Keratinocyte (primary cell): ENCODE results near the gene OR10J5. TPM values are rescaled to one million over a fixed set of nuclear protein-coding genes. Genes with fewer than 3 reads are reported as not detected.

Experiments used
- DNase-seq: peaks from one replicate; pipeline ENCODE4 v3.0.0-alpha.2; 2011; ENCODE audit warnings: low read depth, missing footprints, low spot score
- FAIRE-seq: peaks from 2 replicates; lab custom pipeline; 2011; peaks lifted over from hg19 to GRCh38; lab: Jason Lieb, UNC
- H2AFZ ChIP-seq: 2 replicates; pipeline ENCODE4 v1.6.0; 2012; ENCODE audit warnings: low read length, control low read depth, inconsistent platforms; ENCODE audit not compliant: control insufficient read depth
- H3K27ac ChIP-seq: 2 replicates; pipeline ENCODE4 v1.5.1; 2011; ENCODE audit warnings: low read length; ENCODE audit not compliant: control insufficient read depth, insufficient read depth
- H3K27me3 ChIP-seq: 3 replicates; pipeline ENCODE4 v1.6.0; 2011; ENCODE audit warnings: low read length; ENCODE audit not compliant: control insufficient read depth, insufficient read depth; ENCODE audit errors: extremely low read depth
- H3K36me3 ChIP-seq, 2 experiments: 2 replicates in 1 of 2; 3 replicates in 1 of 2; pipeline ENCODE4 v1.5.1; 2011; ENCODE audit warnings: low read length in 2 of 2, mild to moderate bottlenecking in 1 of 2; ENCODE audit not compliant: control insufficient read depth in 2 of 2, insufficient read depth in 2 of 2; ENCODE audit errors: extremely low read depth in 1 of 2
- H3K4me1 ChIP-seq: 3 replicates; pipeline ENCODE4 v1.5.1; 2011; ENCODE audit warnings: low read length; ENCODE audit not compliant: control insufficient read depth, insufficient read depth; ENCODE audit errors: extremely low read depth
- H3K4me2 ChIP-seq: 3 replicates; pipeline ENCODE4 v1.6.0; 2011; ENCODE audit warnings: low read depth, low read length; ENCODE audit not compliant: control insufficient read depth, insufficient read depth; ENCODE audit errors: extremely low read depth
- H3K4me3 ChIP-seq, 3 experiments: fragments of 200-600 bp in 1 of 3; sonication (generic) in 1 of 3; 2 replicates in 2 of 3; 3 replicates in 1 of 3; pipeline ENCODE4 v1.5.1; 2011 to 2016; ENCODE audit warnings: low read length in 3 of 3, mild to moderate bottlenecking in 3 of 3, control low read depth in 2 of 3, inconsistent platforms in 1 of 3, low read depth in 1 of 3, mixed read lengths in 1 of 3, mixed run types in 1 of 3, moderate library complexity in 1 of 3; ENCODE audit not compliant: control insufficient read depth in 2 of 3, insufficient read depth in 2 of 3; ENCODE audit errors: extremely low read depth in 1 of 3
- H3K79me2 ChIP-seq: 2 replicates; pipeline ENCODE4 v1.6.0; 2012; ENCODE audit warnings: low read length; ENCODE audit not compliant: control insufficient read depth, insufficient read depth
- H3K9ac ChIP-seq: 3 replicates; pipeline ENCODE4 v1.6.0; 2011; ENCODE audit warnings: low read length; ENCODE audit not compliant: control insufficient read depth, insufficient read depth; ENCODE audit errors: extremely low read depth
- H3K9me1 ChIP-seq: 3 replicates; pipeline ENCODE4 v1.6.0; 2011; ENCODE audit warnings: low read length; ENCODE audit not compliant: control insufficient read depth, insufficient read depth; ENCODE audit errors: extremely low read depth
- H3K9me3 ChIP-seq: 2 replicates; pipeline ENCODE4 v1.5.1; 2012; ENCODE audit warnings: low read depth, low read length; ENCODE audit not compliant: control insufficient read depth
- H4K20me1 ChIP-seq: 3 replicates; pipeline ENCODE4 v1.6.0; 2011; ENCODE audit warnings: low read length; ENCODE audit not compliant: control insufficient read depth, insufficient read depth; ENCODE audit errors: extremely low read depth
- CTCF ChIP-seq, 3 experiments: IDR thresholded peaks in 1 of 3; conservative IDR thresholded peaks in 1 of 3; optimal IDR thresholded peaks in 1 of 3; 2 replicates in 2 of 3; 3 replicates in 1 of 3; pipeline versions ENCODE3 to v1.5.1; 2011; ENCODE audit warnings: low read length in 3 of 3, mild to moderate bottlenecking in 3 of 3, moderate library complexity in 2 of 3, control low read depth in 1 of 3, inconsistent platforms in 1 of 3; ENCODE audit not compliant: insufficient read depth in 2 of 3; ENCODE audit errors: extremely low read depth in 1 of 3
- EZH2 ChIP-seq: IDR thresholded peaks from one replicate; pipeline ENCODE4 v1.6.1; 2012; ENCODE audit warnings: inconsistent platforms, mild to moderate bottlenecking, low read length, moderate library complexity
- dilution Hi-C: fragments of 300-500 bp; cut with MboI; formaldehyde crosslinking; loops from one replicate; pipeline ENCODE4 v1.7.0; 2020; ENCODE audit warnings: low sequenced_read_pairs; ENCODE audit not compliant: extremely low pct_ligation_motif_present
- polyA plus RNA-seq, 5 experiments: library from polyadenylated mRNA; depleted of rRNA in 3 of 5; stranded (reverse) in 3 of 5; stranded (forward) in 1 of 5; unstranded in 1 of 5; fragments of >200 nt; gene quantifications; 1 replicate in 1 of 5; 2 replicates in 3 of 5; 3 replicates in 1 of 5; pipeline versions ENCODE4 v1.2.1 to v1.2.3, GENCODE V29; 2011 to 2012; ENCODE audit warnings: missing spikeins in 2 of 5, low read depth in 1 of 5, low replicate concordance in 1 of 5

Gene OR10J5
- polyA plus RNA-seq, 1 donor (not counting 4 experiments of a cell fraction or from before 2014, with no cell fraction given) = not detected

- Histone ChIP-seq H3K79me2 (no peaks in the 10 kb centered on the region), H3K9me1 (no peaks in the 10 kb centered on the region), H3K4me3 (no peak overlapping the region), H3K27me3 (no peaks in the 10 kb centered on the region), H3K36me3 (no peaks in the 10 kb centered on the region), H4K20me1 (no peaks in the 10 kb centered on the region), H3K4me2 (no peak overlapping the region), H3K9ac (no peak overlapping the region), H2AFZ (no peak overlapping the region), H3K9me3 (no peaks in the 10 kb centered on the region), H3K4me1 (no peaks in the 10 kb centered on the region), H3K27ac (no peak overlapping the region)
- FAIRE-seq (no peak), DNase-seq (no peak)
- dilution Hi-C loops = no loop called here
- no peak for TF ChIP-seq CTCF (optimal IDR thresholded peaks at IDR 0.05 in 1 of 3, IDR thresholded peaks at IDR 0.05 in 1 of 3, conservative IDR thresholded peaks at IDR 0.05 in 1 of 3; ENCODE audit: extremely low read depth in 1 of 3, insufficient read depth in 2 of 3, low read length in 3 of 3)
- TF ChIP-seq EZH2 = no peak
These were observed 26.2 kb downstream of the OR10J5 start for GRCh38 chr1:159509440-159510228.

DNA sequence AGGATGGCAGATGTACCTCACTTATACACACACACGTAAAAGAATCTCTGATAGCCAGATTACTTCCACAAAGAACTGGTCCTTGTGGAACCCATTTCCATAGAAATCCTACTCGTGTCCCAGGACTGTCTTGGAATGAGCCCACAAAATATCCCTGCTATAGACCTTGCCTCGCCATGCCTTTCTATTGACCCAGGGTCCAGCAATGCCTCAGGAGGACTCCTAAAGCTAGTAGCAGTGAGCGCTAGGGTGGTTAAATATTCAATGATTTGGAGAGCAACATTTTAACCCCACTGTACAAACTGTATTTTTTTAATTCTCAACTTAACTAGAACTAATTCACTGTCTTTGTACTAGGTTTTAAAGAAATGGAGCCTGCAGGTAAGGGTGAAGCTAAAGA, 26.9 kb downstream of the OR10J5 start:
- DNase-seq = no peak
- TF ChIP-seq EZH2 = no peak
- no peak for TF ChIP-seq CTCF (optimal IDR thresholded peaks at IDR 0.05 in 1 of 3, IDR thresholded peaks at IDR 0.05 in 1 of 3, conservative IDR thresholded peaks at IDR 0.05 in 1 of 3; ENCODE audit: extremely low read depth in 1 of 3, insufficient read depth in 2 of 3, low read length in 3 of 3)
- Histone ChIP-seq H3K36me3 (no peaks in the 10 kb centered on the region), H3K9me1 (no peaks in the 10 kb centered on the region), H3K9me3 (no peaks in the 10 kb centered on the region), H4K20me1 (no peaks in the 10 kb centered on the region), H3K4me1 (no peaks in the 10 kb centered on the region), H2AFZ (no peak overlapping the region), H3K4me3 (no peak overlapping the region), H3K79me2 (no peaks in the 10 kb centered on the region), H3K4me2 (no peak overlapping the region), H3K27me3 (no peaks in the 10 kb centered on the region), H3K27ac (no peak overlapping the region), H3K9ac (no peak overlapping the region)
- FAIRE-seq = no peak
- dilution Hi-C loops = no loop called here
